Measurements from ENCODE around the gene ZNF451. TPM values are rescaled to one million over a fixed set of nuclear protein-coding genes. Genes with fewer than 3 reads are reported as not detected.

ZNF451 gene
- total and polyA plus RNA-seq, 4 donors, result 5.5 to 108 (median 33.8) TPM

DNA sequence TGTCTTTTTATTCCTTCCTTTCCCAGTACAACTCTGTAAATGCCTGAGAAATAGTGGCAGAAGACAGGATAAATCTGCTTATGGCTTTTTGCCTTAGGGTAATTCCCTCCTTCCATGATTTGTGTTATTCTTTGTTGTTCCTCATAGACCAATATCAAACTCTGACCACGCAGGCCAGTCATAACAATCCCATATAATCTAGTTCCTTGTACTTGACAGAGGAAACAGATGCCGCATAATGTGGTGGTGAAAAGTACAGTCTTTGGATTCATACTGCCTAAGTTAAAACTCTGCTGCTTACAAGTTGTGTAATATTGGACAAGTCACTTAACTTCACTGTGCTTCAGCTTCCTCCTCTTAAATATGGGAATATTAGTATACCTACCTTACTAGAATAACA, 74.0 kb downstream of the ZNF451 start:
- peaks cover 0 to 24% (median 5%) of the 10 kb centered on the region in 4 donors for H3K36me3 ChIP-seq (ENCODE audit: control insufficient read depth in 4 of 4, insufficient read depth in 3 of 4, low read depth in 1 of 4, low read length in 3 of 4)
- WGBS, result 96% methylated on average over 2 of the region's 2 CpGs
- H3K4me3 ChIP-seq (ENCODE audit: low read depth in 1 of 3, low read length in 3 of 3), result no peak overlapping the region
- H3K27ac ChIP-seq (ENCODE audit: low read depth in 1 of 2, low read length in 2 of 2), result no peak overlapping the region
- peaks cover 0 to 9% (median 4%) of the 10 kb centered on the region in 4 donors for H3K9me3 ChIP-seq (ENCODE audit: control insufficient read depth in 4 of 4, low read length in 3 of 4)
- H3K9ac ChIP-seq (ENCODE audit: low read depth in 1 of 2, low read length in 2 of 2), result no peak overlapping the region
- TF ChIP-seq, protein P1, sequence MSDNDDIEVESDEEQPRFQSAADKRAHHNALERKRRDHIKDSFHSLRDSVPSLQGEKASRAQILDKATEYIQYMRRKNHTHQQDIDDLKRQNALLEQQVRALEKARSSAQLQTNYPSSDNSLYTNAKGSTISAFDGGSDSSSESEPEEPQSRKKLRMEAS (IDR thresholded peaks at IDR 0.05), result no peak
- TF ChIP-seq, protein P2, sequence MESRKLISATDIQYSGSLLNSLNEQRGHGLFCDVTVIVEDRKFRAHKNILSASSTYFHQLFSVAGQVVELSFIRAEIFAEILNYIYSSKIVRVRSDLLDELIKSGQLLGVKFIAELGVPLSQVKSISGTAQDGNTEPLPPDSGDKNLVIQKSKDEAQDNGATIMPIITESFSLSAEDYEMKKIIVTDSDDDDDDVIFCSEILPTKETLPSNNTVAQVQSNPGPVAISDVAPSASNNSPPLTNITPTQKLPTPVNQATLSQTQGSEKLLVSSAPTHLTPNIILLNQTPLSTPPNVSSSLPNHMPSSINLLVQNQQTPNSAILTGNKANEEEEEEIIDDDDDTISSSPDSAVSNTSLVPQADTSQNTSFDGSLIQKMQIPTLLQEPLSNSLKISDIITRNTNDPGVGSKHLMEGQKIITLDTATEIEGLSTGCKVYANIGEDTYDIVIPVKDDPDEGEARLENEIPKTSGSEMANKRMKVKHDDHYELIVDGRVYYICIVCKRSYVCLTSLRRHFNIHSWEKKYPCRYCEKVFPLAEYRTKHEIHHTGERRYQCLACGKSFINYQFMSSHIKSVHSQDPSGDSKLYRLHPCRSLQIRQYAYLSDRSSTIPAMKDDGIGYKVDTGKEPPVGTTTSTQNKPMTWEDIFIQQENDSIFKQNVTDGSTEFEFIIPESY (IDR thresholded peaks at IDR 0.05), result no peak
- TF ChIP-seq, protein P3, sequence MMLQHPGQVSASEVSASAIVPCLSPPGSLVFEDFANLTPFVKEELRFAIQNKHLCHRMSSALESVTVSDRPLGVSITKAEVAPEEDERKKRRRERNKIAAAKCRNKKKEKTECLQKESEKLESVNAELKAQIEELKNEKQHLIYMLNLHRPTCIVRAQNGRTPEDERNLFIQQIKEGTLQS (IDR thresholded peaks at IDR 0.05), result no peak
- TF ChIP-seq, protein P4, sequence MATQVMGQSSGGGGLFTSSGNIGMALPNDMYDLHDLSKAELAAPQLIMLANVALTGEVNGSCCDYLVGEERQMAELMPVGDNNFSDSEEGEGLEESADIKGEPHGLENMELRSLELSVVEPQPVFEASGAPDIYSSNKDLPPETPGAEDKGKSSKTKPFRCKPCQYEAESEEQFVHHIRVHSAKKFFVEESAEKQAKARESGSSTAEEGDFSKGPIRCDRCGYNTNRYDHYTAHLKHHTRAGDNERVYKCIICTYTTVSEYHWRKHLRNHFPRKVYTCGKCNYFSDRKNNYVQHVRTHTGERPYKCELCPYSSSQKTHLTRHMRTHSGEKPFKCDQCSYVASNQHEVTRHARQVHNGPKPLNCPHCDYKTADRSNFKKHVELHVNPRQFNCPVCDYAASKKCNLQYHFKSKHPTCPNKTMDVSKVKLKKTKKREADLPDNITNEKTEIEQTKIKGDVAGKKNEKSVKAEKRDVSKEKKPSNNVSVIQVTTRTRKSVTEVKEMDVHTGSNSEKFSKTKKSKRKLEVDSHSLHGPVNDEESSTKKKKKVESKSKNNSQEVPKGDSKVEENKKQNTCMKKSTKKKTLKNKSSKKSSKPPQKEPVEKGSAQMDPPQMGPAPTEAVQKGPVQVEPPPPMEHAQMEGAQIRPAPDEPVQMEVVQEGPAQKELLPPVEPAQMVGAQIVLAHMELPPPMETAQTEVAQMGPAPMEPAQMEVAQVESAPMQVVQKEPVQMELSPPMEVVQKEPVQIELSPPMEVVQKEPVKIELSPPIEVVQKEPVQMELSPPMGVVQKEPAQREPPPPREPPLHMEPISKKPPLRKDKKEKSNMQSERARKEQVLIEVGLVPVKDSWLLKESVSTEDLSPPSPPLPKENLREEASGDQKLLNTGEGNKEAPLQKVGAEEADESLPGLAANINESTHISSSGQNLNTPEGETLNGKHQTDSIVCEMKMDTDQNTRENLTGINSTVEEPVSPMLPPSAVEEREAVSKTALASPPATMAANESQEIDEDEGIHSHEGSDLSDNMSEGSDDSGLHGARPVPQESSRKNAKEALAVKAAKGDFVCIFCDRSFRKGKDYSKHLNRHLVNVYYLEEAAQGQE (IDR thresholded peaks at IDR 0.05), result no peak
- TF ChIP-seq FOXA1 (IDR thresholded peaks at IDR 0.05), result no peak
- TF ChIP-seq HNF4G (IDR thresholded peaks at IDR 0.05), result no peak
- no peak for TF ChIP-seq SP1 (IDR thresholded peaks at IDR 0.05)
- TF ChIP-seq RXRA (IDR thresholded peaks at IDR 0.05), result no peak
- no peak for TF ChIP-seq NR2F2 (IDR thresholded peaks at IDR 0.05)
- TF ChIP-seq, protein P5, sequence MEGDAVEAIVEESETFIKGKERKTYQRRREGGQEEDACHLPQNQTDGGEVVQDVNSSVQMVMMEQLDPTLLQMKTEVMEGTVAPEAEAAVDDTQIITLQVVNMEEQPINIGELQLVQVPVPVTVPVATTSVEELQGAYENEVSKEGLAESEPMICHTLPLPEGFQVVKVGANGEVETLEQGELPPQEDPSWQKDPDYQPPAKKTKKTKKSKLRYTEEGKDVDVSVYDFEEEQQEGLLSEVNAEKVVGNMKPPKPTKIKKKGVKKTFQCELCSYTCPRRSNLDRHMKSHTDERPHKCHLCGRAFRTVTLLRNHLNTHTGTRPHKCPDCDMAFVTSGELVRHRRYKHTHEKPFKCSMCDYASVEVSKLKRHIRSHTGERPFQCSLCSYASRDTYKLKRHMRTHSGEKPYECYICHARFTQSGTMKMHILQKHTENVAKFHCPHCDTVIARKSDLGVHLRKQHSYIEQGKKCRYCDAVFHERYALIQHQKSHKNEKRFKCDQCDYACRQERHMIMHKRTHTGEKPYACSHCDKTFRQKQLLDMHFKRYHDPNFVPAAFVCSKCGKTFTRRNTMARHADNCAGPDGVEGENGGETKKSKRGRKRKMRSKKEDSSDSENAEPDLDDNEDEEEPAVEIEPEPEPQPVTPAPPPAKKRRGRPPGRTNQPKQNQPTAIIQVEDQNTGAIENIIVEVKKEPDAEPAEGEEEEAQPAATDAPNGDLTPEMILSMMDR (IDR thresholded peaks at IDR 0.05; ENCODE audit: low read depth, low read length, missing input control), result no peak
- TF ChIP-seq GABPA (IDR thresholded peaks at IDR 0.05 in 1 of 2, conservative IDR thresholded peaks at IDR 0.05 in 1 of 2), result no peak
- TF ChIP-seq YY1 (IDR thresholded peaks at IDR 0.05), result no peak
- no peak for TF ChIP-seq EGR1 (IDR thresholded peaks at IDR 0.05; ENCODE audit: low read depth in 2 of 2)
- no peak for TF ChIP-seq FOXA2 (IDR thresholded peaks at IDR 0.05)
- no peak for TF ChIP-seq RAD21 (IDR thresholded peaks at IDR 0.05)
- H3K27me3 ChIP-seq (ENCODE audit: control insufficient read depth in 4 of 4, insufficient read depth in 4 of 4, low read length in 3 of 4), result no peaks in the 10 kb centered on the region
- DNase-seq (ENCODE audit: low spot score), result no peak
- H3K4me1 ChIP-seq (ENCODE audit: control insufficient read depth in 4 of 4, insufficient read depth in 4 of 4, low read length in 3 of 4), result no peaks in the 10 kb centered on the region

DNA sequence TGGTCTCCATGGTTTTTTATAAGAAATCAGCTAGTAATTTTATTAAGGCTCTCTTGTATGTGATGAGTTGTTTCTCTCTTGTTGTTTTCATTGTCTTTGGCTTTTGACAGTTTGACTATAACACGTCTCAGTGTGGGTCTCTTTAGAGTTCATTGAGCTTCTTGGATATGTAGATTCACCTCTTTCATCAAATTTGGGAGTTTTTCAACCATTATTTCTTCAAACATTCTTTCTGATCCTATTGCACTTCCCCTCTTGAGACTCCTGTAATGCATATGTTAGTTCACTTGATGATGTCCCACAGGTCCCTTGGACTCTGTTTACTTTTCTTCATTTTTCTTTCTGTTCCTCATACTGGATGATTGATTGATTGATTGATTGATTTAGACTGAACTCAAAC, 75.1 kb downstream of the ZNF451 start:
- Histone ChIP-seq H3K27me3 (ENCODE audit: control insufficient read depth in 4 of 4, insufficient read depth in 4 of 4, low read length in 3 of 4) (no peaks in the 10 kb centered on the region), H3K4me1 (ENCODE audit: control insufficient read depth in 4 of 4, insufficient read depth in 4 of 4, low read length in 3 of 4) (no peaks in the 10 kb centered on the region), H3K9me3 (ENCODE audit: control insufficient read depth in 4 of 4, low read length in 3 of 4) (peaks cover 0 to 9% (median 4%) of the 10 kb centered on the region in 4 donors), H3K9ac (ENCODE audit: low read depth in 1 of 2, low read length in 2 of 2) (no peak overlapping the region), H3K27ac (ENCODE audit: low read depth in 1 of 2, low read length in 2 of 2) (no peak overlapping the region), H3K4me3 (ENCODE audit: low read depth in 1 of 3, low read length in 3 of 3) (no peak overlapping the region), H3K36me3 (ENCODE audit: control insufficient read depth in 4 of 4, insufficient read depth in 3 of 4, low read depth in 1 of 4, low read length in 3 of 4) (peaks cover 0 to 24% (median 5%) of the 10 kb centered on the region in 4 donors)
- no peak for DNase-seq (ENCODE audit: low spot score)
- no peak for TF ChIP-seq TAF1 (conservative IDR thresholded peaks at IDR 0.05)
- TF ChIP-seq, protein P4 (IDR thresholded peaks at IDR 0.05), result no peak
- 98% methylated on average over 1 of the region's 1 CpG for WGBS
